Measurements from ENCODE around the gene USP20. TPM values are rescaled to one million over a fixed set of nuclear protein-coding genes. Genes with fewer than 3 reads are reported as not detected.

The USP20 gene
- total RNA-seq, 2 experiments from 2014 or later, result 114 to 155 TPM

GRCh38 chr9:129876815-129877214 lies 41.6 kb downstream of the USP20 start:
- H3K27me3 Mint-ChIP-seq, result no peaks in the 10 kb centered on the region
- H3K4me3 Mint-ChIP-seq, result no peak overlapping the region
- peak overlapping the region; percentile 84 for H3K27ac Mint-ChIP-seq
- ATAC-seq, result peak; percentile 60
- no peak for DNase-seq
- CTCF ChIA-PET, result interaction anchor here (0.6 to 1.2 kb wide), 4 partner anchors 11 to 32 kb away, joined by 3 read pairs; no protein-coding TSS in a partner anchor
- no peaks in the 10 kb centered on the region for H3K9me3 Mint-ChIP-seq (ENCODE audit: low read depth)
- H3K36me3 Mint-ChIP-seq, result peaks cover 43% of the 10 kb centered on the region
- peaks cover 45% of the 10 kb centered on the region for H3K4me1 Mint-ChIP-seq

DNA sequence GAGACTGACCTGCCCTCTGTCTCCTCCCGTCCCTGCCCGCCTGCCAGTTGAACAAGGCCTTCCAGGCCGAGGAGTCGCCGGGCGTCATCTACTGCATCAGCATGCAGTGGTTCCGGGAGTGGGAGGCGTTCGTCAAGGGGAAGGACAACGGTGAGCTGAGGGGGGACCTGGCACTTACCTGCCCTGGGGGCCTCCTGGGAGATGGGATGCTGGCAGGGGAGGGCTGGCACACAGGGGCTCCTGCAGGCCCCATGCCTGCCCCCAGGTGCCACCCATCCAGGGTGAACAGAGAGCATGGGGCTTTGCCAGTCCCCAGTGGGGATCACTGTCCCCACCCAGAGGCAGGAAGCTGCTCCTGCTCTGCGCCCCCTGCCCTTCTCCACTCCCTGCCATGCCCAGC lies 43.0 kb downstream of the USP20 start:
- Mint-ChIP-seq H3K27me3 (no peaks in the 10 kb centered on the region), H3K36me3 (peaks cover 40% of the 10 kb centered on the region), H3K27ac (peak overlapping the region; percentile 66), H3K4me1 (peaks cover 35% of the 10 kb centered on the region), H3K9me3 (ENCODE audit: low read depth) (no peaks in the 10 kb centered on the region), H3K4me3 (no peak overlapping the region)
- ATAC-seq (no peak), DNase-seq (no peak)
- CTCF ChIA-PET, result interaction anchor here (1.0 kb wide), 1 partner anchor 10 kb away, joined by 4 read pairs; no protein-coding TSS in a partner anchor

DNA sequence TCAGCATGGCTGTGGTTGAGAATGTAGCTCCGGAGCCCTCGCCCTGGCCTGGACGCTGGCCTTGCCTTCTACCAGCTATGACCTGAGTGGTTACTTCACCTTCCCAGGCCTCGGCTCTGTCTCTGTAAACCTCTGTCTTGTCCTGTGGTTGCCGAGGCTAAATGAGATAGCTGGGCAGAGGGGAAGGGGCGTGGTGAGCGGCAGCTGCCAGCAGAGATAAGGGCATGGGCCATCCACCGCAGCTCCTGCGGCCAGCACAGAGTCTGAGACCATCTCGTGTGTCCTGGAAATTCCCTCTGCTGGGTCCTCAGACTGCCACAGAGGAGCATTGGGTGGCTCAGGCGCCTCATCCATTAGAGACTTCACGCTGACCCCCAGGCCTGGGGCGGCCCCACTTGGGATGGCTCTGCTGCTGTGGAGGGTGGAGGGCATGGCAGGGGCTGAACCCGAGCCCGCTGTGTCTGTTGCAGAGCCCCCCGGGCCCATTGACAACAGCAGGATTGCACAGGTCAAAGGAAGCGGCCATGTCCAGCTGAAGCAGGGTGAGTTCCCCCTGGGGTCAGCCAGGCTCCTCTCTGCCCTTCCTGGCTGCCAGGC lies 43.9 kb downstream of the USP20 start:
- H3K27ac Mint-ChIP-seq, result no peak overlapping the region
- H3K27me3 Mint-ChIP-seq, result no peaks in the 10 kb centered on the region
- CTCF ChIA-PET, result interaction anchor here (1.0 kb wide), 1 partner anchor 11 kb away, joined by 4 read pairs; no protein-coding TSS in a partner anchor
- ATAC-seq, result no peak
- peaks cover 40% of the 10 kb centered on the region for H3K4me1 Mint-ChIP-seq
- no peaks in the 10 kb centered on the region for H3K9me3 Mint-ChIP-seq (ENCODE audit: low read depth)
- peaks cover 34% of the 10 kb centered on the region for H3K36me3 Mint-ChIP-seq
- H3K4me3 Mint-ChIP-seq, result no peak overlapping the region
- no peak for DNase-seq

- CTCF ChIA-PET, result no interaction called here
- peaks cover 32% of the 10 kb centered on the region for H3K36me3 Mint-ChIP-seq
- H3K27me3 Mint-ChIP-seq, result no peaks in the 10 kb centered on the region
- H3K4me3 Mint-ChIP-seq, result no peak overlapping the region
- no peak for DNase-seq
- peak overlapping the region; percentile 15 for H3K27ac Mint-ChIP-seq
- no peaks in the 10 kb centered on the region for H3K9me3 Mint-ChIP-seq (ENCODE audit: low read depth)
- no peak for ATAC-seq
- H3K4me1 Mint-ChIP-seq, result peaks cover 34% of the 10 kb centered on the region
Measured at GRCh38 chr9:129879991-129880653, 44.9 kb downstream of the USP20 start.

DNA sequence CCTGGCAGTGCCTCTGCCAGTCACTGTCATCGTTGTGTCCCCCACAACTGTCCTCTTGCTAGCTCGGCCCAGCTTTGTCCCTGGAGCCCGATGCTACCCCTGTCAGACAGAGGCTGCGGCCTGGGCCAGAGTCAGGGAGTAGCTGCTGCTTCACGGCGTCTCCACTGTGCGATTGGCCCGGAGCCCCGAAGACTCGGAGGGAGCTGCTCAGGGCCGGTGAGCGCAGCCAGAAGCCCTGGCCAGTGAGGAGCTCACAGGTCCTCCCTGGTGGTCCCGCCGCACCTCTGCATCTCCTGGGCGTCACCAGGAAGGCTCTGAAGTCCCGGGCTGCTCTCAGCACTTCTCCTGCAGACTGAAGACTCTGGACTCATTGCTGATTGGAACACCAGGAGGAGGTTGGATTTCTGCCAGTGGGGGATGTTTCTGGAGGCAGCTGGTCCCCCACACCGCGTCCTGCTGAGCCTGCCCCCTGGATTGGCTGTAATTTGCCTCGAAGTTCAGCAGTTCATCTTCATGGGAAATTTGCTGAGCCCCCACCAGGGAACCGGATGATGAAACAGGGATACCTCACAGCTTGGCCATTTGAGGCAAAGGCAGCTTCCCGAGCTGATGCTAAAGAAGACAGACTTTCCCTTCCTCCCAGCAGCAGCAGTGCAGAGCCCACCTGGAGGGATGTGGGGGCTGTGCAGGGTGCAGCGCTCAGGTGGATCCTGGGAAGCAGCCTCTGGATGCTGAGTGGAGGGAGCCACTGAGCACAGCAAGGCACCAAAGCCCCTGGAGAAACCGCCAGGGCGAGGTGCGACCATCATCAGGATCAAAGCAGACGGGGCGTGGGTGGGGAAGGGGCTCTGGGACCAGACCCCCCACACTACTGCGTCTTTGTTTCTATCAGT lies 45.6 kb downstream of the USP20 start:
- H3K4me1 Mint-ChIP-seq, result peaks cover 31% of the 10 kb centered on the region
- DNase-seq, result no peak
- H3K27ac Mint-ChIP-seq, result no peak overlapping the region
- ATAC-seq, result no peak
- H3K27me3 Mint-ChIP-seq, result no peaks in the 10 kb centered on the region
- no peaks in the 10 kb centered on the region for H3K9me3 Mint-ChIP-seq (ENCODE audit: low read depth)
- H3K36me3 Mint-ChIP-seq, result peaks cover 29% of the 10 kb centered on the region
- H3K4me3 Mint-ChIP-seq, result no peak overlapping the region
- CTCF ChIA-PET, result no interaction called here

DNA sequence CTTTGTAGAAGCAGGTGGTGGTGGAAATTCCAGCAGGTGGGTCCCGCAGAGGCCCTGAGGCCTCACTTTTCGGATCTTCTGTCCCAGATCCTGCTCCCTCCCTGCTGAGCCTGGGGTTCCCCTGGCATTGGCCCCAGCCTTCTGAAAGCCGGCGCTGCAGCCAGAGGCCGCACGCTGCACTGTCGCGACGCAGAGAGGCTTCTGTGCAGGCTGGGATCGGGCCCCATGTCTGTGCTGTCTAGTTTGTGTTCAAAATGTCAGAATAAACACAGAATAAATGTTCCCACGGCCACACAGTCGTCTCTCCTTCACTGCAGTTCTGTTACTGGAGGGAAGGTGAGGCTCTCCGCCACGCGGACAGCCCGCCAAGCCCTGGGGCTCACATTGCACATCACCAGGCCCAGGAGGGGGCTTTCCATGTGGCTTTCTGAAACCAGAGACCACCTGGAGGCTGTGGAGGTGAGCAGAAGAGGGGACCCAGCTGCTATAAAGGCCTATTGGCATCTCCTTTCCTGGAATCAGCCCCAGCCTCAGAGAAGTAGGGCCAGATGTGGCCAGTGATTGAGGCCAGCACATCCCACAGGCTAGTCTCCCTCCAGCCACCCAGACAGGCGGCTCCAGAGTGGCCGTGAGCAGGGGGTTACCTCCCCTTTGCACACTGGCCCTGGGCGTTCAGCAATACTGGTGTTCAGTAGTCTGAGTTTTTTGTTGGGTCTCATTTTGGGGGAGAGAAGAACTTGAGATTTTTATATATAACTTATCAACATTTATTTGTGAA lies 46.5 kb downstream of the USP20 start:
- no peak for DNase-seq
- Mint-ChIP-seq H3K27me3 (no peaks in the 10 kb centered on the region), H3K4me3 (no peak overlapping the region), H3K9me3 (ENCODE audit: low read depth) (no peaks in the 10 kb centered on the region), H3K4me1 (peaks cover 29% of the 10 kb centered on the region), H3K27ac (no peak overlapping the region), H3K36me3 (peaks cover 23% of the 10 kb centered on the region)
- no peak for ATAC-seq
- CTCF ChIA-PET, result no interaction called here

DNA sequence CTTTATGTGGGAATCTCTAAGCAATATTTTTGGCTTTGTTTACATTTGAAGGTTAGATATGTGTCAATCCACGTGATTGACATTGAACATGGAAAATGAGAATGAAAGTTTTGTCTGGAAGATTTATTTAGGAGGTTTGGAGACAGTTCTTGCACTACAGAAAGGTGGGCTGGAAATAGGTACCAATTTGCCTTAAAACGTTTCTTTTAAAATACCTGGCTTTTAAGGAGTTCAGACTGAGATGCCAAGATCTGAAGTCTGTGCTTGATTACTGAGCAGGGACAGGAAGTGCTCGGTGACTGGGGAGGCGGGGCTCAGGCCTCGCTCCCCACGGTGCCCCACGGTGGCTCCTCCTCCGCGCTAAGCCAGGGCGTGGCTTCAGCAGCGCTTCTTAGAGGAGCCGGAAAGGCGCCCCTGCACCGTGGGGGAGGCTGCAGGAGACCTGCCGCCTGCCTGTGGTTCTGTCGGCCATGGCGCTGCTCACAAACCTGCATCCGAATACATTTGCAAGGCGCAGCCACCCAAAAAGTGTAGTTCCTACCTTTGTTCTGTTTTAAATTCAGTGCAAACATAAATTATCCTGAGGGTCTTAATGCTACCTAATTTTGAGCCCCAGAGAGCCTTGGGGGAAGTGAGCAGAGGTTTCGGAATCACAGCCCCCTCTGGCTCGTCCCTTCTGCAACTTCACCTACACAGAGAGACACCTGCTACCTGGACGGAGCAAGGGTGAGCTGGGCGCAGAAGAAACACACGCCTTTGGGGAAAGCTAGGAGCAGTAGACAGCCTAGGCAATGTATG lies 49.2 kb downstream of the USP20 start:
- no peaks in the 10 kb centered on the region for H3K27me3 Mint-ChIP-seq
- H3K27ac Mint-ChIP-seq, result peak overlapping the region; percentile 98
- CTCF ChIA-PET, result interaction anchor here (0.8 to 5.5 kb wide), 29 partner anchors 9 to 354 kb away, joined by 3 to 110 read pairs (median 4); partner anchors contain the start of genes C9orf78, GPR107 and USP20
- peaks cover 45% of the 10 kb centered on the region for H3K4me1 Mint-ChIP-seq
- peaks cover 22% of the 10 kb centered on the region for H3K36me3 Mint-ChIP-seq
- ATAC-seq (peak; percentile 63), DNase-seq (peak; percentile 99)
- no peaks in the 10 kb centered on the region for H3K9me3 Mint-ChIP-seq (ENCODE audit: low read depth)
- H3K4me3 Mint-ChIP-seq, result peak overlapping the region; percentile 92

DNA sequence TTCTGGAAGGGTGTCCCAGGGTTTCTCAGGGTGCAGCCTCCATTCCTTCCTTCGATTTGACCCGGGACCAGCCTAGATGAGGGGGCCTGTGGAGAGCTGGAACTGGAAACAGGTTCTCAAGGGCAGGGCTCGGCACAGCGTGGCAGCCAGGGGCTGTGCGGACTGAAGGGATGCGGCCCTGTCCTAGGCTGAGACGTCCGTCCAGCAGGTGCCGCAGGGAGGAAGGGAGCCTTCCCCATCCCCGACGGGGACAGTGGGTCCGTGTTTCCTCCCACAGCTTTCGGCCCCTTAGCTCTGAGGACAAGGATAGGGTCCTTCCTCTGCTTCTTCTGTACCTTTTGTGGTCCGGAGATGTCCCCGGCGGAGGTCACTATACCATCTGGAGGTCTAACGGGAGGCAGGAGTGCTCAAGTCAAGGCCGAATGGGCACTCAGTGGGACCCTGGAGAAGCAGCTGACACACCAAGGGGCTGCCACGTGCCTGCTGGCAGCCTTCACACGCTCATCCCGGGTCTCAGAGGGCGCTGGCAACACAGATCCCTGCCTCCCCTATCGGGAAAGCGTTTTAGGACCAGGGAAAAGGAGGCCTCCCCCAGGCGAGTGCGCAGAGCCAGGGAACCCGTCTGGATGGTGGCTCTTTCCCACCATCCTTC lies 49.9 kb downstream of the USP20 start:
- DNase-seq, result peak; percentile 75
- no peaks in the 10 kb centered on the region for H3K9me3 Mint-ChIP-seq (ENCODE audit: low read depth)
- peak overlapping the region; percentile 92 for H3K4me3 Mint-ChIP-seq
- peaks cover 28% of the 10 kb centered on the region for H3K36me3 Mint-ChIP-seq
- peak overlapping the region; percentile 98 for H3K27ac Mint-ChIP-seq
- CTCF ChIA-PET, result interaction anchor here (0.7 to 5.5 kb wide), 34 partner anchors 8 to 353 kb away, joined by 3 to 110 read pairs (median 4); partner anchors contain the start of genes C9orf78, GPR107 and USP20
- H3K4me1 Mint-ChIP-seq, result peaks cover 52% of the 10 kb centered on the region
- ATAC-seq, result peak; percentile 4
- H3K27me3 Mint-ChIP-seq, result no peaks in the 10 kb centered on the region

DNA sequence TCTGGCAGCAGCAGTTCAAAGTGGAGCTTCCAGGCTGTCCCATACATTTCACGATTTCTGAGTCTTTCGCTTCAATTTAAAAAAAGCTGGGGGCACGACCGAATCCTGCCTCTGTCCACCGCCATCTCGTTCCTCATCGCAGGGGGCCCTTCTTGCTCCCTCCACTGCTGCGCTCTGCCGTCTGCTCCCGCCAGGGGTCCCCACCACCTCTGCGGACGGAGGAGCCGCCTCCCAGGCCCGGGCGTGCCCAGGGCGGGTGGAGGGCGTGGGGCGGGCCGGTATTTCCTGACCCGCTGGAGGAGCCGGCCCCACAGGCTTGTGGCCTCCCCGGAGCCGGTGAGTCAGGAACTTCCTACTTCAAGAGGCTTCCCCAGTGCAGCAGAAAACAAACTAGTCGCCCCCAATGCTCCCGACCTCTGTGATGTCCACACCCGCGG lies 50.4 kb downstream of the USP20 start:
- Mint-ChIP-seq H3K9me3 (ENCODE audit: low read depth) (no peaks in the 10 kb centered on the region), H3K36me3 (peaks cover 28% of the 10 kb centered on the region), H3K27ac (peak overlapping the region; percentile 98), H3K4me1 (peaks cover 55% of the 10 kb centered on the region), H3K4me3 (peak overlapping the region; percentile 92), H3K27me3 (no peaks in the 10 kb centered on the region)
- peak; percentile 43 for ATAC-seq
- peak; percentile 96 for DNase-seq
- CTCF ChIA-PET, result interaction anchor here (0.7 to 5.5 kb wide), 34 partner anchors 12 to 353 kb away, joined by 3 to 110 read pairs (median 5); partner anchors contain the start of genes C9orf78, FNBP1, GPR107 and USP20

- H3K27me3 Mint-ChIP-seq, result no peaks in the 10 kb centered on the region
- CTCF ChIA-PET, result interaction anchor here (0.7 to 5.5 kb wide), 25 partner anchors 8 to 349 kb away, joined by 3 to 110 read pairs (median 5); partner anchors contain the start of genes C9orf78, FNBP1 and USP20
- ATAC-seq (no peak), DNase-seq (peak; percentile 82)
- H3K36me3 Mint-ChIP-seq, result peaks cover 29% of the 10 kb centered on the region
- no peaks in the 10 kb centered on the region for H3K9me3 Mint-ChIP-seq (ENCODE audit: low read depth)
- peak overlapping the region; percentile 92 for H3K4me3 Mint-ChIP-seq
- H3K4me1 Mint-ChIP-seq, result peaks cover 61% of the 10 kb centered on the region
- peak overlapping the region; percentile 98 for H3K27ac Mint-ChIP-seq
Measured at GRCh38 chr9:129886226-129887174, 51.2 kb downstream of the USP20 start.
